ENCODE measurements around the gene APMAP. TPM values are rescaled to one million over a fixed set of nuclear protein-coding genes. Genes with fewer than 3 reads are reported as not detected.

Gene APMAP
- total RNA-seq, 1 experiment from 2014 or later: 67.8 TPM

GRCh38 chr20:25032065-25032477, 39.5 kb upstream of the APMAP start:
- Histone ChIP-seq H2BK12ac (ENCODE audit: insufficient read length, low read depth, low read length) (no peak overlapping the region), H3K9me3 (ENCODE audit: control insufficient read depth, low read depth, low read length) (no peaks in the 10 kb centered on the region), H4K8ac (replicated peaks; ENCODE audit: insufficient read length, low read depth, low read length) (no peak overlapping the region), H3K27me3 (ENCODE audit: insufficient read depth, low read length) (no peaks in the 10 kb centered on the region), H3K79me2 (ENCODE audit: insufficient read depth, low read length) (no peaks in the 10 kb centered on the region), H2BK120ac (ENCODE audit: low read depth, low read length, poor library complexity, severe bottlenecking) (no peak overlapping the region), H3K79me1 (ENCODE audit: insufficient read depth, low read depth, low read length, poor library complexity, severe bottlenecking) (no peaks in the 10 kb centered on the region), H4K91ac (ENCODE audit: insufficient read length, low read depth, low read length) (no peak overlapping the region), H3K4me2 (ENCODE audit: insufficient read depth, insufficient read length, low read length) (no peak overlapping the region), H3K27ac (ENCODE audit: insufficient read length, low read depth, low read length) (no peak overlapping the region), H2AK5ac (ENCODE audit: insufficient read length, low read length) (no peak overlapping the region), H2BK20ac (ENCODE audit: low read depth, low read length, poor library complexity, severe bottlenecking) (no peak overlapping the region), H2BK5ac (ENCODE audit: insufficient read length, low read length) (no peak overlapping the region), H3K4ac (ENCODE audit: low read depth, low read length) (no peak overlapping the region), H2AFZ (ENCODE audit: low read length) (no peak overlapping the region), H3K56ac (ENCODE audit: insufficient read length, low read depth, low read length) (no peak overlapping the region), H2BK15ac (ENCODE audit: low read depth, low read length) (no peak overlapping the region), H3K23ac (ENCODE audit: insufficient read length, low read depth, low read length) (no peak overlapping the region), H3K14ac (ENCODE audit: insufficient read depth, low read length) (no peak overlapping the region), H3K4me1 (ENCODE audit: insufficient read depth, low read length) (no peaks in the 10 kb centered on the region; the same call in 1 of the 2 replicates), H3K9ac (ENCODE audit: extremely low read depth, insufficient read length, low read length) (no peak overlapping the region), H3K23me2 (ENCODE audit: insufficient read length, low read depth, low read length, poor library complexity, severe bottlenecking) (no peaks in the 10 kb centered on the region), H3K18ac (ENCODE audit: insufficient read length, low read depth, low read length) (no peak overlapping the region), H4K5ac (ENCODE audit: insufficient read length, low read depth, low read length) (no peak overlapping the region), H3T11ph (ENCODE audit: low read length) (no peak overlapping the region), H4K20me1 (ENCODE audit: control insufficient read depth, insufficient read depth, insufficient read length) (no peaks in the 10 kb centered on the region)
- peaks cover 24% of the 10 kb centered on the region for H3K27me3 Mint-ChIP-seq (ENCODE audit: low read depth)
- peaks cover 16% of the 10 kb centered on the region in 2 experiments for H3K4me1 Mint-ChIP-seq
- H3K9me3 Mint-ChIP-seq: no peaks in the 10 kb centered on the region
- H3K36me3 Mint-ChIP-seq (ENCODE audit: insufficient read depth in 1 of 3, low read depth in 3 of 3): peaks cover 0 to 2% (median 0%) of the 10 kb centered on the region in 3 experiments; a peak in 1 of 7 replicates
- no peak overlapping the region for H3K4me3 Mint-ChIP-seq
- no peak for DNase-seq
- no CpG with 5 or more reads among the region's 16 CpGs for WGBS (ENCODE audit: extremely low coverage, insufficient read length, low lambda C conversion rate)
- no peak overlapping the region for H3K27ac Mint-ChIP-seq
- no peak for TF ChIP-seq CTCF (conservative IDR thresholded peaks at IDR 0.05)
